HG02588 (cell line): ENCODE measurements around the gene MLXIP.

ENCODE experiments used
- ATAC-seq: cut with Tn5 transposase; IDR thresholded peaks from one replicate; pipeline ENCODE4 v1.9.1; 2021; ENCODE audit warnings: mild to moderate bottlenecking, moderate library complexity; ENCODE audit not compliant: unreplicated experiment

Gene MLXIP

GRCh38 chr12:122076743-122077495 lies 1.6 kb upstream of the MLXIP start:
- ATAC-seq = no peak

DNA sequence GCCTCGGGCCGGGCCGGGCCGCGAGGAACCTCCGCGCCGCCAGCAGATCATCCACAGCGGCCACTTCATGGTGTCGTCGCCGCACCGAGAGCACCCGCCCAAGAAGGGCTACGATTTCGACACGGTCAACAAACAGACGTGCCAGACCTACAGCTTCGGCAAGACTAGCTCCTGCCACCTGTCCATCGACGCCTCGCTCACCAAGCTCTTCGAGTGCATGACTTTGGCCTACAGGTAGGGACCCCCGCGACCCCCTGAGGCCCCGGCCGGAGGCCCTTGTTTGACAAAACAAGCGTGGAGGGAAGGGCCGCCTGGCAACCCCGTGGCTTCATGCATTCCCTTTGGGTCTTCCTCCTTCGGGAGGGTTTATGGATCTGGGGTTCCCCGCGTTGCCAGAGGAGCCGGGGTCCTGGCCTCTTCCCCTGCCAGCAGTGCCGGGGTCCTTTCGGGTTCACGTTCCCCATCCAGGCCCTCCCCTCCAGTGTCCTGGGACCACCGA lies 526 bp downstream of the MLXIP start:
- ATAC-seq = no peak

DNA sequence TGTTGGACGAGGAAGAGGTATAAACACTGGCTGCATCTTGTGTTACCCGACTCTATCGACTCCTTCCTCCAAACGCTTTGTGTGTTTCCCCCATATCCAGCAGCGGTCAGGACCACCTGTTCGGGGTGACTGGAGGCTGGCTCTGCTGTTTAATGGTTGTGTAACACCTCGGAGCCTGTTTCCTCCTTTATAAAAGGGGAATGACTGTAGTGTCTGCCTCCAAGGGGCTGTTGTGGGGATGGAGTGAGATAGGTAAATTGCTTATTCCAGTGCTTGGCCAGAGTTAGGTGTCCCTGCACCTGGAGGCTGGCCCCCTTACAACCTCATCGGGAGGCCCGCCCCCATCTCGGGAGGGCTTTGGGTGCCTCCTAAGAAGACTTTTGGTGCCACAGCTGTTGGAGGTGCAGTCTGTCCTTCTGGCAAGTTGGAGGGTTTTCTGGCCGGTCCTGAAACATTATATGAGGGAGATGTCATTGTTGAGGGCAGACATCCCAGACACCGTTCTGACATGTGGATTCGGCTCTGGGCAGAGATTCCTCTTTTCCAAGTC lies 1.1 kb downstream of the MLXIP start:
- no peak for ATAC-seq

DNA sequence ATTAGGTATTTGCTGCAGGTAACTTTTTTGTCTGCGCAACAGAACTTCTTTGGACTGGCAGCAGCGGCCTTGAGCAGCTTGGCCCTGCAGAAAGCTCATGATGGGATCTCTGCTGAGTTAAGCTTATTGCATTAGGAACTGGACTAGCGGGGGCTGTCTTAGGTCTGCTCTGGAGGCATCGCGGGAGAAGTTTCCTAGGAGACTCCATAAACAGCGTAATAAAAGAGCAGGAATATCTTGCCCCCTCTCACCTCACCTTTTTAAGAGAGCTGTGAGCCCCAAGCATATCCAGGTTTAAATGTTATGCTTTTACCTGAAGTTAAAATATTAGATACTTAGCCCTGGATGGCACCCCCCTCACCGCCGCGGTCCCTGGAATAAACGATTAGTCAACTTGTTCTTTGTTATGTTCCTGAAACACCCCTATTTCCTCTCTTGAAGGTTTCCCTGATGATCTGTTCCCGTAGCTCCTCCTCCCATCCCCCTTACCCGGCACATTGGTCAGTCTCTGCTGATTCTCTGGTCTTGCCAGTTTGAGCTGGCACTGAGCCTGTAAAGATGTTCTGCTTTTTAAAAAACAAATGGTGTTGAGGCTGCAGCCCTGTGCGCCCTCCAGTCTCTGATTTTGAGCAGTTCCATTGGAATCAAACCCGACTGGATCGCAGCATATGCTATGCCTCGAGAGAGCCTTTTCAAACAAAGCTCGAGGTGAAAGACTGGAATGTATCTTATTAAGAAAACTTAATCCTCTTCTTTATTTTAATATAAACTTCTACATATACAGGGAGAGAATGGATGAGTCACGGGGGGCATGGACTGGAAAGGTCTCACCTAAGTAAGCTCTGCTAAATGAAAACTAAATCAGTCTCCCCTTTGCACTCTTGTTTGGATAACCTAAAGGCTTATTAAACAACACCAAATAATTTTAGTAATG lies 1.9 kb downstream of the MLXIP start:
- no peak for ATAC-seq

GRCh38 chr12:122081083-122081696 lies 2.6 kb downstream of the MLXIP start:
- no peak for ATAC-seq

DNA sequence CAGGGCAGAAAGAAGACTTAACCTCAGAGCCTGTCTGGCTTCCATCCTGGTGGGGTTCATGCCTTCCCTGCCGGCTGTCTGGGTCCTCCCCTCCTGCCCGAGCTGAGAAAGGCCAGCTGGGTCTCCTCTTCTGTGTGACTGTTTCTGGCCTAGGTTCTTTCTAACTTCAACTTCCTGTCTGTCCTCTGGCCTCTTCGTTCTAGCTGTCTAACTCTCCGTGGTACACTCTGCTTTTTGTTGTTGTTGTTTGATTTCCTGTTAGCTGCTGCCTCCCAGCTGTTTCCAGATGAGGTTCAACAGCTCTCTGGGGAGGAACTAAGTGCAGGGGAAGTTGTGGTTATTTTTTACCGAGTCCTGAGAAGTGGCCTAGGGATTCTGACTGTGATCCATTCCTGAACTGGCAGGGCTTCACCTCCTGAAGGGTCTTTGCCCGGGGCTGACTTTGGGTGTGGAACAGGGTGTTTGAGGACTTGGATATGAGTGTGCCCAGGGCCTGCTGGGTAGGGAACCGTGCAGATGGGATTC lies 3.2 kb downstream of the MLXIP start:
- no peak for ATAC-seq

DNA sequence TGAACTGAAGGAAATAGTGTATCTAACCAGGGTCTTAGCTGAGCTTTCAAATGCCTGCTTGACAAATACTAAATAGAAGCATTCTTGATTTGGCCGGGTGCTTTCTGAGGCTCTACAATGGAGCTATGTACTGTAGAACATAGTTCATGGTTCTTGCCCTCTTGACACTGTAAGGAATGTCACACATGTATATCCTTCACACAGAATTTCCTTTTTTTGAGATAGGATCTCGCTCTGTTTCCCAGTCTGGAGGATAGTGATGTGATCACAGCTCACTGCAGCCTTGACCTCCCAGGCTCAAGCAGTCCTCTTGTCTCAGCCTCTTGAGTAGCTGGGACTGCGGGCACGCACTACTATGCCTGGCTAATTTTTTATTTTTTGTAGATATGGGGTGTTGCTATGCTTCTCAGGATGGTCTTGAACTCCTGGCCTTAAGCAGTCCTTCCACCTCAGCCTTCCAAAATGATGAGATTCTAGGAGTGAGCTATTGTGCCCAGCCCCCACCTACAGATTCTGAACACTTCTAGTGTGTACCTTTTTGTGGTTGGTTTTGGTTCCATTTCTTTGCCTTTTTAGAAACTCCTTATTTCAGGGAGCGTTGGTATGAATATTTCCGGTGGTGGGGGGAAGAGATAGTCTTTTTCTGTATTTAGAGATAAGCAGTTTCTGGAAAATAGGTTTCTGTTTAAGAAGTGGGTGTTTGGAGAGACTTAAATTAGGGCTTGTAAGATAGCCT lies 4.2 kb downstream of the MLXIP start:
- ATAC-seq = no peak

DNA sequence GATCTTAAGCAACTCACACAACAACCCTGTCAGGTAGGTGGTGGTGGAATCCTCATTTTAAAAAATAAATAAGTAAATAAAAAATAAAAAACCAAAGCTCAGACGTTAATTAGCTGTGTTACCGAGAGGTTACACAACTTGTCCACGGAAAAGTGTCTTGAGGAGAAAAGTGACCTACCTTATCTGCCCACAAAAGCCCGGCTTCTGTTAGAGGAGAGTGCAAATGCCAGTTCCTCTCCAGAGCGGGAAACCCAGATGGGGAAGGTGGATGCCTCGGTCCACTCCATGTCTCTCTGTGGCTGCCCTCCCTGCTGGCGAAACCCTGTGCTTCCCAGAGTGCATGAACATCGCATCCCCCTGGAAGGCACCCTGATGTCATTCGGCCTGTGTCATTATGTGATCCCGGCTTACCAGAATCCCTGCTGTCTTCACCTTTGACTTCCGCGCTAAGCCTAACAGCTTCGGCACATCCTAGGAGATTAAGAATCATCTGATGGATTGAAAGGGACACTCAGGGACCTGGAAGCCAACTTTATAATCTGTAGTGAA lies 6.4 kb downstream of the MLXIP start:
- no peak for ATAC-seq

DNA sequence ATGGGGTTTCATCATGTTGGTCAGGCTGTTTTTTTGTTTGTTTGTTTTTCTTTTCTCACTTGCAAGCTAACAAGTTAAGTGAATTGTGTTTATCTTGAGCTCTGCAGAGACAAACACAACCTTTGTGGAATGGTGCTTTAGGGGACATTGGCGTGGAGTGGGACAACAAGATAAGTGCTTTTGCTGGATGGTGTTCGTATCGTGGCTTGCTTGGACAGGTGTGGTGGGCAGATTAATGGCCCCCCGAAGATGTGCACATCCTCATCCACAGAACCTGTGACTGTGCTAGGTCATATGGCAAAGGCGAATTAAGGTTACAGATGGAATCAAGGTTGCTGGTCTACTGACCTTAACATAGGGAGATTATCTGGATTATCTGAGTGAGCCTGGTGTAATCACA lies 7.0 kb downstream of the MLXIP start:
- ATAC-seq = no peak

DNA sequence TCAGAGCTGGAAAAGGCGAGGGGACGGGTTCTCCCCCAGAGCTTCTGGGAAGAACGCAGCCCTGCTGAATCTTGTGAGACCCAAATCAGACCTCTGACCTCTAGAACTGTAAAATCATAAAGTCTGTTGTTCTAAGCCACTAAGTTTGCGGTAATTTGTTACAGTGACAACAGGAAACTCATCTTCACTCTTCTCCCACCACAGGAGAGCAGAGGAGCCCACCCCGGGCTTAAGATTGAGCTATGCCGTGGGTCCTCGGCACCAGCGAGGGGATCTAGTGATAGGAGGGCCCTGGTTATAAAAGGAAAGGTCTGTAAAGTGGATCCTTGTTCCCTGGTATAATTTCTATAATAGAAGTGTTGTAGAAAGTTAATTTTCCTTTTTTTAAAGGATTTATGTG lies 7.6 kb downstream of the MLXIP start:
- ATAC-seq = no peak

GRCh38 chr12:122086641-122087285 lies 8.2 kb downstream of the MLXIP start:
- ATAC-seq = no peak

- ATAC-seq = no peak
Measured at GRCh38 chr12:122087431-122088178, 9.0 kb downstream of the MLXIP start.

DNA sequence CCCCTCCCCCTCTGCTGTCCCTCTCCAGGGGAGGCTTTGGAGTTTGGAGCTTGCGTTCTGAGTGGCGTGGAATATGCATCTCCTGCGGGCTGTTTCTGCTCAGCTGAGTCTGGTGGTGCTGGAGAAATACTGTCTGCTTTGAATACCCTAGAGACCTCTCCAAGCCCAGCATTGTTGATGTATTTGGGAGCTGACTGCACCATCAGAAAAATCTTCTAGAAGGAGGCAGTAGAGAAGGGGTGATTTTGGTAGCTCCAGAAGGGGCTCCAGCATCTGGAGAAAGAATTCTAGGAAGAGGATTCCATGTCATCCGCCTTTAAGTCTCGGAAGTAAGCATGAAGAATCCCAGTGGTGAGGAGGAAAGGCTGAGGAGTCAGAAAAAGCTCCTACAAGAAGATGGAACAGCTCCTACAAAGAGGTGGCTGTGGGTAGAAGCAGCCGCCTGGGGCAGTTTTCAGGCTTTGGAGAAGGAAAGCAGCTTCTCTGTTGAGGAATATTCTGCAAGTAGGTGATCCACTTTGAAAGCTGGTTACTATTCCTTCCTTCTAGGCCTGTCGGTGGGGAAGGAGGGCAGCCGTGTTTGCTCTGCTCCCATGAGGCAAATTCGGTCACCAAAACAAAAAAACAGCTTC lies 9.7 kb downstream of the MLXIP start:
- ATAC-seq = no peak

DNA sequence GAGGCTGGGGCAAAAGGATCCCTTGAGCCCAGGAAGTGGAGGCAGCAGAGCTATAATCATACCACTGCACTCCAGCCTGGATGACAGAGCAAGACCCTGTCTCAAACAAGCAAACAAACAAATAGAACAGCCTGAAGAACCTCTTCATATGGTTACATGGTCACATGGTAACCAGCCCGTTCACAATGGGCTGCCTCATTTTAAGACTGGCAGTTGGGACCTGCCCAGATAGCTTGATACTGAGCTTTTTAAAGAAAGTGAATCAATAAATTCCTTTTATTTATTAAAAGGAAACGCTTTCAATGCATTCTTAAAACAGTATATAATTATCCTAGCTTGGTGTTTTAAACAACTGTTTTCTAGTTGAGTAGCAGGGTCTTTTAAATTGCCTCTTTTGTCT lies 10.5 kb downstream of the MLXIP start:
- no peak for ATAC-seq

DNA sequence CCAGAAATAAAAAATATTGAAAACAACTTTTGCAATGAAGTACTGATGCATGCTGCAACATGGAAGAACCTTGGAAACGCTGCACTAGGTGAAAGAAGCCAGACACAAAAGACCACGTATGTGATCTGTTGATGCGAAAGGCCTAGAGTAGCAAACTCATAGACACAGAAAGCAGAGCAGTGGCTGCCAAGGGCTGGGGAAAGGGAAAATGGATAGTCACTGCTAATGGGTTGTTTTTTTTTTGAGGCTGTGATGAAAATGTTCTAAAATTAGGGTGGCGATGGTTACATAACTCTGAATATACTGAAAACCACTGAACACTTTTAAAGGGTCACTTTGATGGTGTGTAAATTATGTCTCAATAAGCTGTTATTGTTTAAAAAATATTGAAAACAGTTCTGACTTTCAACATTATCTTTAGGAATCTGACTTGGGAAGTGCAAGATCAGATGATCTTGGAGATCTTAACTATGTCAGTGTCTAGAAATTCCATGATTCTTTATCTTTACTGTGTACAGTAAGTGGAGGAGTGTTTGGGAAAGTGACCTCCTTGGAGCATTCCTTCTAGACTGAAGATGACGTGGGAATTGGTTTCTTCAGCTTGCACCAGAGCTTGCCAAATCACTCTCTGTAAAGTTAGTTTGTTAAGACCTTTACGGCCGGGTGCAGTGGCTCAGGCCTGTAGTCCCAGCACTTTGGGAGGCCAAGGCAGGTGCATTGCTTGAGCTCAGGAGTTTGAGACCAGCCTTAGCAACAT lies 12.4 kb downstream of the MLXIP start:
- no peak for ATAC-seq

DNA sequence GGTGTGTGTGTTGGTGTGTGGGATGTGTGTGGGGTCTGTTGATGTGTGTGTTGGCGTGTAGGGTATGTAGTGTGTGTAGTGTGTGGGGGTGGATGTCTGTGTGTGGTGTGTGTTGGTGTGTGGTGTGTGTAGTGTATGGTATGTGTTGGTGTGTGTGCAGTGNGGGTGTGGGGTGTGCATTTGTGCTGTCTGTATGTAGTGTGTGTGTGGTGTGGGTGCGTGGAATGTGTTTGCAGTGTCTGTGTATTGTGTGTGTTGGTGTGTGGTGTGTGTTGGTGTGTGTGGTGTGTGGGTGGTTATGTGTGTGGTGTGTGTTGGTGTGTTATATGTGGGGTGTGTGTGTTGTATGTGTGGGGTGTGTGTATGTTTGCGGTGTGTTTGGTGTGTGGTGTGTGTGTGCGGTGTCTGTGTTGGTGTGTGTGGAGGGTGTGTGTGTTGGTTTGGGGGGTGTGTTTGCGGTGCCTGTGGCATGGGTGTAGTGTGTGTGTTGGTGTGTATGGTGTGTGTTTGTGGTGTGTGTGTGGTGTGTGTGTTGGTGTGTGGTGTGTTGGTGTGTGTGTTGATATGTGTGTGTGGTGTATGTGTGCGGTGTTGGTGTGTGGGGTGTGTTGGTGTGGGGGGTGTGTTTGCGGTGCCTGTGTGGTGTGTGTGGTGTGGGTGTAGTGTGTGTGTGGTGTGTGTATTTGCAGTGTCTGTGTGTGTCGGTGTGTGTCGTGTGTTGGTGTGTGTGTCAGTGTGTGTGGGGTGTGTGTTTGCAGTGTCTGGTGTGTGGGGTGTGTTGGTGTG lies 14.7 kb downstream of the MLXIP start:
- no peak for ATAC-seq
